Measurements from ENCODE around the gene CBLB. TPM values are rescaled to one million over a fixed set of nuclear protein-coding genes. Genes with fewer than 3 reads are reported as not detected.

CBLB gene
- total and polyA plus RNA-seq, 8 donors, result 5.3 to 23.3 (median 10.4) TPM

DNA sequence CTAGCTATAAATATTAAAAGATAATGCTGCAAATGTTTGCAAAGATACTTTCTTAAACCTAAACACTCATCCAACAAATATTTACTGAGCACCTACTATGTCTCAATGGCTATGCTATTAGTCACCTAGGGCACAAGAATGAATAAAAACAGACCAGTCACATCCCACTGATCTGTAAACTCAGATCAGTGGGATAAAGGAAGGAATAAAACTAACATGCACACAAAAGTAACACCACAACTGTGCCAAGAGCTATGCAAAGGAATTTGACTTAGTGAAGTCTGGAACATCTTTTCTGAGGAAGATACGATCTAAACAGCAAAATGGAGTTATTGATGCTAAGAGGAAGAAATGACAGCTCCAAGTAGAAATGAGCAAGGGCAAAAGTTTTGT lies 56.6 kb downstream of the CBLB start:
- ATAC-seq (no peak), FAIRE-seq (no peak), DNase-seq (no peak)
- Histone ChIP-seq H3K36me3 (no peaks in the 10 kb centered on the region), H3K4me1 (peaks cover 18 to 39% (median 33%) of the 10 kb centered on the region in 3 donors), H3K27ac (no peak overlapping the region), H3K27me3 (no peaks in the 10 kb centered on the region), H3K4me3 (no peak overlapping the region), H3K9me3 (no peaks in the 10 kb centered on the region)
- WGBS, 2 donors, result 81 to 90% methylated on average over 1 of the region's 1 CpG
- no peak for TF ChIP-seq CTCF (IDR thresholded peaks at IDR 0.05)
- intact Hi-C loops (cut with DNase I), result no loop called here

GRCh38 chr3:105811518-105812193 lies 57.2 kb downstream of the CBLB start:
- DNase-seq, result no peak
- H3K9me3 ChIP-seq, result no peaks in the 10 kb centered on the region
- WGBS, 2 donors, result 79 to 81% methylated on average over 10 of the region's 10 CpGs
- H3K36me3 ChIP-seq, result no peaks in the 10 kb centered on the region
- H3K27ac ChIP-seq, result no peak overlapping the region
- H3K4me3 ChIP-seq, result no peak overlapping the region
- intact Hi-C loops (cut with DNase I), result no loop called here
- H3K27me3 ChIP-seq, result no peaks in the 10 kb centered on the region
- H3K4me1 ChIP-seq, result peaks cover 18 to 39% (median 33%) of the 10 kb centered on the region in 3 donors
- no peak for ATAC-seq
- FAIRE-seq, result no peak
- no peak for TF ChIP-seq CTCF (IDR thresholded peaks at IDR 0.05)

- intact Hi-C loops (cut with DNase I), result no loop called here
- H3K4me3 ChIP-seq, result no peak overlapping the region
- WGBS, 2 donors, result 9 to 11% methylated on average over 2 of the region's 2 CpGs
- no peak for TF ChIP-seq CTCF (IDR thresholded peaks at IDR 0.05)
- DNase-seq (no peak), ATAC-seq (peak in 3 of 4 donors; percentile 34 to 52 (median 47)), FAIRE-seq (peak; percentile 72)
- peaks cover 18 to 39% (median 37%) of the 10 kb centered on the region in 3 donors for H3K4me1 ChIP-seq
- H3K27ac ChIP-seq, result peak overlapping the region in 1 of 4 donors; percentile 15
- H3K9me3 ChIP-seq, result no peaks in the 10 kb centered on the region
- H3K36me3 ChIP-seq, result no peaks in the 10 kb centered on the region
- no peaks in the 10 kb centered on the region for H3K27me3 ChIP-seq
These were observed 59.5 kb downstream of the CBLB start for GRCh38 chr3:105809208-105809888.

GRCh38 chr3:105807701-105808100 lies 61.1 kb downstream of the CBLB start:
- intact Hi-C loops (cut with DNase I), result no loop called here
- no peak for ATAC-seq
- WGBS, 2 donors, result 96 to 99% methylated on average over 3 of the region's 3 CpGs

More at GRCh38 chr3:105807701-105808100, 61.1 kb downstream of the CBLB start:
- FAIRE-seq (no peak), DNase-seq (no peak)
- no peak for TF ChIP-seq CTCF (IDR thresholded peaks at IDR 0.05)
- Histone ChIP-seq H3K27ac (no peak overlapping the region), H3K4me3 (no peak overlapping the region), H3K27me3 (no peaks in the 10 kb centered on the region), H3K4me1 (peaks cover 18 to 26% (median 21%) of the 10 kb centered on the region in 3 donors), H3K9me3 (no peaks in the 10 kb centered on the region), H3K36me3 (no peaks in the 10 kb centered on the region)
